Ecto neural progenitor cell (in vitro differentiated cells): ENCODE data around the gene HNRNPA0.

ENCODE experiments used
- DNase-seq: peaks from one replicate; pipeline ENCODE4 v3.0.0-alpha.2; 2018; ENCODE audit warnings: low spot score

The HNRNPA0 gene

DNA sequence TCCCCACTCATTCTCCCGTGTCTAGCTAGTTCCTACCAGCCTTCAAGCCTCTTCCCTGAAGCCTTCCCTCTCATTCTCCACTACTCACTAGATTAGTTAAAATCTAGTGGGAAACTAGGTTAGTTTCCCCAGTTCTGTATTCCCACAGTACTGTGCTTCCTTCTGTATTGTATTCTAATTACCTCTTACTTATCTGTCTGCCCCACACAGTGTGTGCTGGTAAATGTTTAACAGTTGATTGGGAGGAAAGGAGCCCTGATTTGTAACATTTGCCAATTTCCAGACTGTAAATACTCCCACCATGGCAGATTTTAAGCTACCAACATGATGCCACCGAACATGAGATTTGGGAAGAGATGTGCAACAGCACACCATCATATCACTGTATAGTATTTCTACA is 26.5 kb downstream of the HNRNPA0 start:
- DNase-seq = no peak

DNA sequence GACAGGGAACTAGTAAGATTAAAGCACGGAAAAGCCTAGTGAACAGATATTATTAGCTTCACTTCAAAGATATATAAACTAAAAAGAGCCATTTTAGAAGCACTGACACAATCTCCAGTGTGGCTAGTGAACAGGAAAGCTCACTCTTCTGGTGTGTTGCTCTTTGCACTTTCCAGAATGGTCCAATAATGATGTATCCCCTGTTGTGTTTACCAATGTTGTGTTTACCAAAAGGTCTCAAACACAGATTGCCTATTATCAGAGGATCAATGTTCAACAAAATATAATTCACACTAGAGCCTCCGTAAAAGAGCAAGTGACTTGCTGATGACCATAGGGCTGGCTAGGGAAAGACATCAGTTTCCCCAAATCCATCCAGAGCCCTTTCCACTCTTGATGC is 29.9 kb downstream of the HNRNPA0 start:
- no peak for DNase-seq

GRCh38 chr5:137718611-137719010 is 35.6 kb downstream of the HNRNPA0 start:
- no peak for DNase-seq

DNA sequence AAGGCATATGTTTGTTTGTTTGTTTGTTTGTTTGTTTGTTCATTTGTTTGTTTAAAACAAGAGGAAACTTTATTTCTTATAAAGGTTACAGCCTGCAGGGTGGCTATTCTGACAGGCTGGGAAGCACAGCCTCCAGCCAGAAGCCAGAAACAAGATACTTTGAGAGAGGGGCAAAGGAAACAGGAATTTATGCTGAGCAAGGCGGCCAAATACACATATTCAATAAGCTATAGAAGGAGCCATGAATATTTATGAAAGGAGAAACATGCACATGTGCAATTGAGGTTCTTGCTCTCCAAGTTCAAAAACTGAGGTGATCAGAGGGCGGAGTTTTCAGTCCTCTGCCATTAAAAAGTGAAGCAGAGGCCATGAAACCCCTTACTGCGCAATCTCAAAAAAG is 37.8 kb downstream of the HNRNPA0 start:
- no peak for DNase-seq

DNA sequence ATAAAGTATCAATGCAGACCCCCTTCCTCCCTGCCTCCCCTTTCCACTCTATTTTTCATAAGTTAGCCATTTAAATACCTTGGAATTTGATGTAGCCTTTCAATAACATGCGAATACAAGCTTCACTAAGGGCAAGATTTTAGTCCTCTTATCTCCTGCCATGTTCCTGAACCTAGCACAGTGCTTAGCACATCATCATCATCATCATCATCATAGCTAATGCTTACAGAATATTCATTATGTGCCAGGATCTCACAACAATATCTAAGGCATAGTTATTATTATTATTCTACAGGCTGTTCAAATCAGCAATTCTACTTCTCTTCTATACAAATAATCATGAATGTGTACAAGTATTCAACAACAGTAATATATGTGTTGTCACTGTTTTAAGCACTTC is 38.7 kb downstream of the HNRNPA0 start:
- no peak for DNase-seq

GRCh38 chr5:137714946-137715345 is 39.2 kb downstream of the HNRNPA0 start:
- DNase-seq = no peak

GRCh38 chr5:137714494-137714893 is 39.7 kb downstream of the HNRNPA0 start:
- no peak for DNase-seq

GRCh38 chr5:137712139-137712667 is 42.0 kb downstream of the HNRNPA0 start:
- DNase-seq = no peak

DNA sequence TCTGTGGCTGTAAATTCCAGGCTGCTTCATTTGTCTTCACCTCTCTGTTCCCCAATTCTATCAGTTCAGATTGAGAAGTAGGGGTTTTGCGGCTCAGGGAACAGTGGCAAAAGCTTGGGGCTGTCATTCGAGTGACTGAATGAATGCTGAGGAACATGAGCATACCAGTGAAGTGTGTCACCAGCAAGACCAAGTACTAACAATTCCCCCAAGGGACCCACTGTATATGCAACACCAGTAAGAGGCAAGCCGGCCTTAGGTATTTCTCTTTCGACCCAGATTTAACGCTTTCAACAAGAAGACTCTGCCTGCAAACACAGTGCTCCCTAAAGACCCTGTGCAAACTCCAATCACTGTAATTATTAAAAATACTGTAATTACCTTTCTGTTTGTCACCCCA is 44.1 kb downstream of the HNRNPA0 start:
- no peak for DNase-seq

GRCh38 chr5:137708796-137709559 is 45.2 kb downstream of the HNRNPA0 start:
- no peak for DNase-seq

GRCh38 chr5:137708062-137708461 is 46.1 kb downstream of the HNRNPA0 start:
- DNase-seq = no peak

- DNase-seq = no peak
Observed at GRCh38 chr5:137706841-137707240, 47.3 kb downstream of the HNRNPA0 start.

DNA sequence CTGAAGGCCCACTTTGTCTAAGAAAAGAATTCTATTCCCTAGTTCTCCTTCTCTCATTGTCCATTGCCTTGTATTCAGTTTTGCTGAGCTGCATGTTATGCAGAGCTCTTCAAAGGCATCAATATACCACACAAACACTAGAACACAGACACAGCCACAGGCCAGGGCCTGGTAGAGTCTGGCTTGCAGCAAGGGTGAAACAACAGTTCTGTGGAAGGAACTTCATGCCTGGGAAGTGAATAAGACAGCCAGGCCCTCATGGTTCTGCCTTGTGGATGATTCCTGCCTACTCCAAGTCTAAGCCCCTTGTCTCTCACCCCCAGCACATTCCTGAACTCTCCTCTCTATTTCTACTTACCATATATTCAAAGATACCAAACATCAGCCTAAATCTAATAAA is 49.1 kb downstream of the HNRNPA0 start:
- no peak for DNase-seq

GRCh38 chr5:137703565-137703964 is 50.6 kb downstream of the HNRNPA0 start:
- no peak for DNase-seq

- DNase-seq = no peak
Observed at GRCh38 chr5:137700282-137700680, 53.9 kb downstream of the HNRNPA0 start.

- DNase-seq = no peak
Observed at GRCh38 chr5:137699336-137700281, 54.6 kb downstream of the HNRNPA0 start.

GRCh38 chr5:137696481-137696880 is 57.7 kb downstream of the HNRNPA0 start:
- DNase-seq = no peak

DNA sequence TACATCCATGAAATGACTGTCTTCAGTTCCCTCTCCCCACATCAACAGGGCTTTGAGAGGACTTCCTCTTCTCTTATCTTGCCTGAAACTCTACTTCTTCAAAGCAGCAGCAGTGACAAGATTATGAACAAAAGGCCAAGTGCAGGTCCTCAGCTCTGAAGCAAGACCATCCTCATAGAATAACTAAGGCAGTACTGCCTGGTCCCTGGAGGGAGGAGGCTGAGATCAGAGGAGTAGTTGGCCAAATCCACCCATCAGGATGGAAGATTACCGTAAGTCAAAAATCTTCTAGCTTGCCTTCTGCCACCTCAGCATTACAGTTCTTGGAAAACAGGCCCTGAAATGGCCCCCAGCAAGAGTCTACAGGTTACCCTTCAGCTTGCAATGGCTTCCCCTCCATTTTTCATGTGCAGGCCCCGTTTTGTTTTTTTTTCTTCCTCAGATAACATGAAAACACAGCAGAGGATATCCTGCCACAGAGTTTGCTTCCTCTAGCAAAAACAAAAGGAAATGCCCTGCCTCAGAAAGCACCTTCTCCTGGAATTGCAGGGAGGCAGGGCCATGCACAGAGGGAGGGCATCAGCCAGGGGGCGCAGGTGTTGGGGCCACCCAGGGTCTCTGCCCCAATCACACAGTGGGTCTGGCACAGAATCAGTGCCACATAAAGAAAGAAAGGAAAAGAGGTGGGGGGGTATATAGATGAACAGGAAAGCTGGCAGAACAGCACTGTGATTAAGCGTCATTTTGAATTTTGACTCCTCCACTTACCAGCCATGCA is 58.3 kb downstream of the HNRNPA0 start:
- no peak for DNase-seq
